DMS79 treated with DMSO at 0.1 percent for 48 hours (cell line): Measurements from ENCODE around the gene C9orf78.
A peak's percentile ranks its signal among the peaks of the same experiment; 100 is the strongest.
"Not testable (repeated sequence)": the region's sequence is repeated elsewhere in the genome, so short reads cannot be mapped to it uniquely, and the experiment has no call there.

Experiments used
- DNase-seq: peaks from one replicate; lab custom pipeline; 2025; lab: John Stamatoyannopoulos, UW

The C9orf78 gene

DNA sequence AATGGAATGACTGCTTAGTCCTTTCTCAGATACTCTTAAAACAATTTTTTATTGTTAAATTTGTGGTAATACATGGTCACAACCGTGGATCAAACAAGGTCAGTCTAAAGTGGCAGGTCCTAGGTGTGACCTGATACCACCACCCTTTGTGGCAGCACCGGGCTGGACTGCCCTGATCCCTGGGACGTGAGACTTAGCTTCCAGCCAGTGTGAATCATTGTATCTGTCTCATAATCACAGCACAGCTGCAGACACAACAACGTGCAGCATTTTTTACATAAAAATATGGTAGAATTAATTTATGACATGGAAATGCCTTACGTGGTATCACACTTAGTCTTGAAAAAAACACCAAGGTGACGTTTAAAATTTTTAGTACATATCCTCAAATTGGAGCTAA, 24.3 kb downstream of the C9orf78 start:
- no peak for DNase-seq

DNA sequence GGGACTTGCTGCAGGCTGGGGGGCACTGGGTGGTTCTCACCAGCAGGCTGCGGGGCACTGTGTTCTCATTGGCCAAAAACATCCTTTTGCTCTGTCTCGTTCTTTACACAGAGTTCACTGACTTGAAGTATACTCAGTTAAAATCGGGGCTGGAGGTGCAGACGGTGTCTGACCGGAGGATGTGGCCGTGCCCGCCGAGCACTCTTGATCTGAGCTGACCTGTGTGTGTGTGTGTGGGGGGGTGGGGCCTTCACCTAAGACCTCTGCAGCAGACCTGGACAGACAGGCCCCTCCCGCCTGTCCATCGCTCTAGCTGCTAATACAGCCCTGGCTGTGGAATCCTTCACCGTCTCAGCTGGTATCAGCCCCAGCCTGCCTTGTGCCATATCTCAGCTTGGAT, 25.0 kb downstream of the C9orf78 start:
- DNase-seq: no peak

DNA sequence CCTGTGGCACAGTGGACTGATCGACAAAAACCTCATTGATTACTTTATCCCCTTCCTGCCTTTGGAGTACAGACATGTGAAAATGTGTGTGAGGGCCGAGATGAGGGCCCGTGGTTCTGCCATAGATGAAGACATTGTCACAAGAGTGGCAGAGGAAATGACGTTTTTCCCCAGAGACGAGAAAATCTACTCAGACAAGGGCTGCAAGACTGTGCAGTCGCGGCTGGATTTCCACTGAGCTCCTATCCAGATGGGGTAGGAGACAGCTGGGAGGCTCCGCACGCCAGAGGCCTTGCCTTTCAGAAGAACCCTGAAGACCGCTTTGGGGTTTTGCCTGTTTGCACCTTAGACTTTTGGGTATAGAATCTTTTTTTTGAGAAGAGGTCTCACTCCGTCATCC, 25.7 kb downstream of the C9orf78 start:
- DNase-seq: no peak

DNA sequence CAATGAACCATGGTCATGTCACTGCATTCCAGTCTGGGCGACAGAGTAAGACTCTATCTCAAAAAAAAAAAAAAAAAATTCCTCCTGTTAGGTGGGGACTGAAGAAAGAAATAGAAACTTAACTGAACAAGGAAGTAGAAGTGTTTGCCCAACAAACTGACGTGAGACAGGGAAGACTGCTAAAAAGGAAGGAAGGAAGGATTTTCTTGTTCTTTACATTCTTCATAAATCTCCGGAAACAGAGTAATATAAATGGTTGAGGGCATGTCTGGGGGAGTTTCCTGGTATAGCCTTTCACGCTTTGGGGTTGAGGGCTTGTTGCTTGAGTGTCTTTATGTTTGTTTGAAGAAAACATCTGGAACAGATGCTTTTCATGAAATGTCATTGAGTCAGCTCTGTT, 29.0 kb downstream of the C9orf78 start:
- DNase-seq: no peak

DNA sequence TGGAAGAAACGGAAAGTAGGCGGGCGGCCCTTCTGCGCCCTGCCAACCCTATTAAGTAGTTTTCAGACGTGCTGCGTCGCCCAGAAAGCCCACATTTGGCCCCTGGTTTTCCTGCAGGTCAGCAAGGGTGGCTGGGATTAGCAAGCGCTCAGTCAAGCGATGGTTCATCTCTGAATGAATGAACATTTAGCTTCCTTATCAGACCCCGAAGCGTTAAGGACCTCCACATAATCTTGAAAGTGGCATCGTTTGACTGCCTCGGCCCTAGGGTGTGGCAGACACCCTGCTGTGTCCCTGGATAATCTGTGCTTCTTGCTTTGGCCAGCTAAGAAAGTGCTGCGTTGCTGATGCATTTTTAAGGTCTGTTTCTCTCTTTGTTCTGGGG, 31.4 kb downstream of the C9orf78 start:
- DNase-seq: no peak

DNA sequence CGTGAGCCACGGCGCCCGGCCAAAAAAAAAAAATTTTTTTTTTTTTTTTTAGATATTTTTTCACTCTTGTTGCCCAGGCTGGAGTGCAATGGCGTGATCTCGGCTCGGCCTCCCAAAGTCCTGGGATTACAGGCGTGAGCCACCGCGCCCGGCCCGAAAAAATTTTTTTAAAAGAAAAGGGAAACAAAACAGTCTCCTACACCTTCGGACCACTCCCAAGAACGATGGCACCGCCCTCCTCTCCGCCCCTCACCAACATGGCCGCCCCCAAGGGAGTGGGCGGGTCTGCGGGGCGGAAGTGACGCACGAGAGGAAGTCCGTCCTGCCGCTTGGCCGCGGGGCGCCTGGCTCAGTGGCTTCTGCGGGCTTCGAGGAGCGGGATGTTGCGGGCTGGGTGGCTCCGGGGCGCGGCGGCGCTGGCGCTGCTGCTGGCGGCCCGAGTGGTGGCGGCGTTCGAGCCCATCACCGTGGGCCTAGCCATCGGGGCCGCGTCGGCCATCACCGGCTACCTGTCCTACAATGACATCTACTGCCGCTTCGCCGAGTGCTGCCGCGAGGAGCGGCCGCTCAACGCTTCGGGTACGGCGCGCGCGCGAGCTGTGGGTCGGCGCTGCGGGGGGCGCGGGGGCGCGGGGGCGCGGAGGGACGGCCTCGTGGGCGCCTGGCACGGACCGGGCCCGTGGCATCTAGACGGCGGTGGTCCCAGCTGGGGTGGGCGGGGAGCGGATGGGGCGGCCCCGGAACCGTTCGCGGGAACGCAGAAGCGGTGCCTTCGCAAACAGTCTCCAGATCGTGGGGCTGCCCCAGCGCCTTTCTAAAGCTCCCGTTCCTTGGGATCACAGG, 32.0 kb downstream of the C9orf78 start, which contains the start of gene TOR1B:
Gene TOR1B (plus strand): TSS at position 352 of the 843 bp plus-strand sequence. CDS start 29 bp downstream, at position 381.
- peak; percentile 89 for DNase-seq

DNA sequence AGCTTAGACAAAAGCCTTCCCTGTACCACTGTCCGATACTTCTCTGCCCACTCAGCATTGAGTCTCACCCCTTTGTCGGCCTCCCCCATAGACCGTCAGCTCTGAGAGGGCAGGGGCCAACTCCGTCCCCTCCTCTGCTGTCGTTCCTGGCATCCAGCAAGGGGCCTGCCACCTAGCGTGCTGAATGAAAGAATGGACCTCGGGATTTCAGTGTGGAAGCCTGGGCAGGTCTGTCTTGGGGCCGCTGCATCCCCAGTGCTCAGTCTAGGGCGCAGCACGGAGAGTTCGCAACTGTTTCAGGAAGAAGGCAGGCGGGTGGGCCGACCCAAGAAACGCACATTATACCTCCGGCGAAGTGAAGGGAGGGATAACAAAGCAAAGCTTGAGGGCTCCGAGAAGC, 33.6 kb downstream of the C9orf78 start:
- no peak for DNase-seq

DNA sequence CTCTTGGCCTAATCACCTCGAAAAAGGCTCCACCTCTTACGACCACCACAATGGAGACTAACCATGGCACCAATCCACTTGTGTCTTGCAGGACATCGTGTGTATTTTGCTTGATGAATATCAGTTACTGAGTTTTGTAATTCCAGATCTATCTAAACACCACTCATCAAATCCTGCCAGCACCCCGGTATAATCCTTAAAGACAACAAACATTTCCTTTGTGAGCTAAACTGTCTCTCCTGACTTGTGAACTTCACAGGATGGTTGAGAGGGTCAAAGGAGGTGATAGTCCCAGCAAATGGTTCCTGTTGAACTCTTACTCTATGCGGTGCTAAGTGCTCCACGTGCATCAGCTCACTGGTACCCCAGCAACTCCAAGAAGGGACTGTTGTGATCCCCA, 36.1 kb downstream of the C9orf78 start:
- DNase-seq: no peak

DNA sequence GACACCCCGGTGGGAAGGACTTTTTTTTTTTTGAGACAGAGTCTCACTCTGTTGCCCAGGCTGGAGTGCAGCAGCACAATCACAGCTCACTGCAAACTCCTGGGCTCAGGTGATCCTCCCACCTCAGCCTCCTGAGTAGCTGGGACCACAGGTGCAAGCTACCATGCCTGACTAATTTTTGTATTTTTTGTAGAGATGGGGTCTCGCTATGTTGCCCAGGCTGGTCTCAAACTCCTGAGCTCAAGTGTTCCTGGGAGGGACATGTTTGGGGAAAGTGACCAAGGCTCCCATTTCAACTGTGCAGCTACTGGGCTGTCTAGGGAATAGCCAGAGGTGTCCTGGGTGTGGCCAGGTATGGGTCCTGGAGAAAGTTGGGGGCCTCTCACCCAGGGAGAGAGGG, 39.0 kb downstream of the C9orf78 start:
- DNase-seq: not testable (repeated sequence)

DNA sequence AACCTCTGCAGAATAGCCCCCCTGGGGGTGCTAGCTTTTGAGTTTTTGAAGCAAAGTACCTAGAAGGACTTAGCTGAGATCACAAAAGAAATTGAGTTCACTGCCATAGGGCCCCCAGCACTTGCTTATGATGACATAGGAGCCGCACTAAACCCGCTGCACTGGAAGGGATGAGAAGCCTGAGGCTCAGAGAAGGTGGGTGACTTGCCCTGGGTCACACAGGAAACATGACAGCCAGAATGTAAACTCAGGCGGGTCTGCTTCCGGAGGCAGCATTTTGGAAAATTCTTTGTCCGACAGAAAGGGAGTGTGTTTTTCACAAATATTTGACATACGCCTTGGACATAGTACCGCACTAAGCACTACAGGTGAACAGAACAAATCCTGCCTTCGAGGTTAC, 40.5 kb downstream of the C9orf78 start:
- no peak for DNase-seq

DNA sequence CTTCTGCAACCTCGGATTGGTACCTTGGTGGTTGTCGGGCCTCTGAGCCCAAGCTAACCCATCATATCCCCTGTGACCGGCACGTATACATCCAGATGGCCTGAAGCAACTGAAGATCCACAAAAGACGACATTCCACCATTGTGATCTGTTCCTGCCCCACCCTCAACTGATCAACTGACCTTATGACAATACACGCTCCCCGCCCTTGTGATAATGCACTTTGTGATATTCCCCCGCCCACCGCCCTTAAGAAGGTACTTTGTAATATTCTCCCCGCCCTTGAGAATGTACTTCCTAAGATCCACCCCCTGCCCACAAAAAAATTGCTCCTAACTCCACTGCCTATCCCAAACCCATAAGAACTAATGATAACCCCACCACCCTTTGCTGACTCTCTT, 48.6 kb downstream of the C9orf78 start:
- no peak for DNase-seq

DNA sequence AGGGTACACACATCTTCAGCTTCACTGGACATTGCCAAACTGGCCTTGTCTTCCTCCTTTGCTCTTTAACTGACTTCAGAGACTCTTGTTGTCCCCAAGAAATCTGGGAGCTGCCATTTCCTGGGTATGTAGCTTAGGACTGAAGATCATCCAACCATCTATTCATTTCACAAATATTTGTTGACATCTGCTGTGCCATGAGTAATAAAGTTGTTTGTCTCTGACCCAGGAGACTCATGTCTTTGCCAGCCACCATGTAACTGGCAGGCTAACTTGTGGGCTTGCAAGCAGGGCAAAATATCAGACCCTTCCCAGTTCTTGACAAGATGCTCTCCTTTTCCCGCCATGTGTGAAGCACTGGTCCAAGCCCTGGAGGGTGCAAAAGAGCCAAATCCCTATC, 49.2 kb downstream of the C9orf78 start:
- DNase-seq: no peak

DNA sequence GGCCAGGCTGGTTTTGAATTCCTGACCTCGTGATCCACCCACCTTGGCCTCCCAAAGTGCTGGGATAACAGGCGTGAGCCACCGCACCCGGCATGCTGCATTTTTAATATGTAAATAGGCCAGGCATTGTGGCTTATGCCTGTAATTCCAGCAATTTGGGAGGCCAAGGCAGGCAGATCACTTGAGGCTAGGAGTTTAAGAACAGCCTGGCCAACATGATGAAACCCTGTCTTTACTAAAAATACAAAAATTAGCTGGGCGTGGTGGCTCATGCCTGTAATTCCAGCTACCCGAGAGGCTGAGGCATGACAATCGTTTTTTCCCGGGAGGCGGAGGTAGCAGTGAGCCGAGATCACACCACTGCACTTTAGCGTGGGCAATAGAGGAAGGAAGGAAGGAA, 50.1 kb downstream of the C9orf78 start:
- not testable (repeated sequence) for DNase-seq

DNA sequence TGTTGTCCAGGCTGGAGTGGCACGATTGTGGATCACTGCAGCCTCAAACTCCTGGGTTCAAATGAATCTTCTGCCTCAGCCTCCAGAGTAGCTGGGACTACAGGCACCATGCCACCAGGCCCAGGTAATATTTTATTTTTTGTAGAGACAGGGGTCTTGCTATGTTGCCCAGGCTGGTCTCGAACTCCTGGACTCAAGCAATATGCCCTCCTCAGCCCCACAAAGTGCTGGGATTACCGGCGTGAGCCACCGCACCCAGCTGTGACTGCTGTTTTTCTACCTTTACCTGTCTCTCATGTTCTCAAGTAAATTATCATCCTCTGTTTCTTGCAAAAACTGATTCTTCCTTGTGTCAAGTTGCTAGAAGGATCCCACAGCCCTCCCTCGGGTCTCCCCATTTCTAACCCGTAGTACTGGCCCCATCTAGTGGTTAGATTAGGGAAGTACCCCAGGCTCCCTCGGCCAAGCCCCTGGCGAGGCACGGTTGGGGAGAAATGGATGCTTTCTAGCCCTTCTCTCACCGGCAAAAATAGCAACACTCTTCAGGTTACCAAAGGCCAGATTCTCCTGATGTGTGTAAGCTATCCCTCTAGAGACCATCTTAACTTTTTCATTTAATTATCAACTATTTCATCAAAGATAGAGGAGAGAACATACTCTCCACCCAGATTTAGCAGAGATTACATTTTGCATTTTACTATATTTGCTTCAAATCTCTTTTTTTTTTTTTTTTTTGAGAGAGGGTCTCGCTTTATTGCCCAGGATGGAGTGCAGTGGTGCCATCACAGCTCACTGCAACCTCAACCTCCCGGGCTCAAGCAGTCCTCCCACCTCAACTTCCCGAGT, 51.3 kb downstream of the C9orf78 start:
- DNase-seq: peak; percentile 64

DNA sequence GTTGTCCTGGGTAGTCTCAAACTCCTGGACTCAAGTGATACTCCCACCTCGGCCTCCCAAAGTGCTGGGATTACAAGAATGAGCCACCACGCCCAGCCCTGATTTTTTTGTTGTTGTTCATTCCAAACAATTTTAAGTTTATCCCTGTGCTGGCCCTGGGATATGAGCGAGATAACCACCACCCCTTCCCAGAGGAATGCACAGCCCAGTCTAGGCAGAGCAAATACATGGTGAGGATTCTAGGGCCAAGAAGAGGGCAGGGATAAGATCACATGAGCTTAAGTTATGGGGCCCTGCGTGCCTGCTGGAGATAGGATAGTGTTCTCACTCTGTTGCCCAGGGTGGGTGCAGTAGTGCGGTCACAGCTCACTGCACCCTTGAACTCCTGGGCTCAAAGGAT, 53.1 kb downstream of the C9orf78 start:
- DNase-seq: no peak

DNA sequence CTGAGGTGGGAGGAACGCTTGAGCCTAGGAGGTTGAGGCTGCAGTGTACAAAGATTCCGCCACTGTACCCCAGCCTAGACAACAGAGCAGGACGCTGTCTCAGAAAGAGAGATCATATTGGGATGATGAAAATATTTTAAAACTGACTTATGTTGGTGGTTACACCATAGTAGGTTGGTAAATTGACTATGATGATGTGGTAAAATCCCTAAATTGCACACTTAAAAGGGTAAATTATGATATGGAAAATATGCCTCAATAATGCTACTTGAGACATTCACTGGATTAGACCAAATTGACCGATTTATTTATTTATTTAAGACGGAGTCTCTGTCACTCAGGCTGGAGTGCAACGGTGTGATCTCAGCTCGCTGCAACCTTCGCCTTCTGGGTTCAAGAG, 53.9 kb downstream of the C9orf78 start:
- no peak for DNase-seq

DNA sequence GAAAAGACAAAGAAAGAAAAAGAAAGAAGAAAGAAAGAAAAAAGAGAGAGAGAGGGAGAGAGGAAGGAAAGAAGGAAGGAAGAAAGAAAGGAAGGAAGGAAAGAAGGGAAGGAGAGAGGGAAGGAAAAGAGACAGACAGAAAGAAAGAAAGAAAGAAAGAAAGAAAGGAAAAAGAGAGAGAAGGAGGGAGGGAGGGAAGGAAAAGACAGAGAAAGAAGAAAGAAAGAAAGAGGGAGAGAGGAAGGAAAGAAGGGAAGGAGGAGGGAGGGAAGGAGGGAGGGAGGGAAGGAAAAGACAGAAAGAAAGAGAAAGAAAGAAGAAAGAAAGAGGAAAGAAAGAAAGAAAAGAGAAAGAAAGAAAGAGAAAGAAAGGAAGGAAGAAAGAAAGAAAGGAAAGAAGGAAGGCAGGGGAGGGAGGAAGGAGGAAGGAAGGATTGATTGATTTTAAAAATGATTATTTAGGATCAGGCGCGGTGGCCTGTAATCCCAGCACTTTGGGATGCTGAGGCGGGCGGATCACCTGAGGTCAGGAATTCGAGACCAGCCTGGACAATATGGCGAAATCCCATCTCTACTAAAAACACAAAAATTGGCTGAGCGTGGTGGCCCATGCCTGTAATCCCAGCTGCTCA, 55.4 kb downstream of the C9orf78 start:
- DNase-seq: no peak

DNA sequence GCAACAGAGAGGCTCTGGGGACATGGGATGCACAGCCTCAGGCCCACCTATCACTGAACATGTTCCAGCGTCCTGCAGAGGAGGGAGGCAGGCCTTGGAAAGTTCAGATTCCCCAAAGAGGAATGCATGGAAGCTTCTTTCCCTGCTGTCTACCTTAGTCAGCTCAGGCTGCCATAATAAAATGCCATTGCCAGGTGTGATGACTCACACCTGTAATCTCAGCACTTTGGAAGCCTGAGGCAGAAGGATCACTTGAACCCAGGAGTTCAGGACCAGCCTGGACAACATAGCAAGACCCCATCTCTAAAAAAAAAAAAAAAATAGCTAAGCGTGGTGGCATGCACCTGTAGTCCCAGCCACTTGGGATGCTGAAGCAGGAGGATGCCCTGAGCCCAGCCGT, 56.6 kb downstream of the C9orf78 start:
- no peak for DNase-seq

DNA sequence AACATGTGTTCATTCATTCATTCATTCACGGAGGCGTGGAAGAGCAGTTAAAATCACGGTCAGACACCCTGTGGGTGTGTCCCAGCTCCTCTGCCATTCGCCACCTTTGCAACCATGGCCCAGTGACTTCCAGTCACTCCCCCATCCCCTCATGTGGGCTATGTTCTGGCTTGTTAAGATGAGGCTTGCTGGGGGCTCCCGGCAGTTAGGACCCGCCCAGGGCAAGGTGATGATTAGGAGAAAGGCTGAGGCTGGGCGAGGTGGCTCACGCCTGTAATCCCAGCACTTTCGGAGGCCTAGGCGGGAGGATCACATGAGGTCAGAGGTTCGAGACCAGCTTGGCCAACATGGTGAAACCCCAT, 57.3 kb downstream of the C9orf78 start:
- no peak for DNase-seq
